ENCODE data around the gene CDIP1.

Gene CDIP1

GRCh38 chr16:4461250-4462085 is 77.1 kb downstream of the CDIP1 start:
- no peak for DNase-seq (ENCODE audit: low read depth)
- H3K4me3 ChIP-seq (ENCODE audit: control insufficient read depth, low read depth, low read length) = no peak overlapping the region
- TF ChIP-seq CTCF (IDR thresholded peaks at IDR 0.05; ENCODE audit: control insufficient read depth, insufficient read depth, low read depth, low read length, missing control alignments) = no peak

- no peak for TF ChIP-seq CTCF (IDR thresholded peaks at IDR 0.05; ENCODE audit: control insufficient read depth, insufficient read depth, low read depth, low read length, missing control alignments)
- DNase-seq (ENCODE audit: low read depth) = no peak
- no peak overlapping the region for H3K4me3 ChIP-seq (ENCODE audit: control insufficient read depth, low read depth, low read length)
Measured at GRCh38 chr16:4460936-4461249, 77.7 kb downstream of the CDIP1 start.
